LNCaP clone FGC (cell line): ENCODE measurements around the gene ATP10D.
A peak's percentile ranks its signal among the peaks of the same experiment; 100 is the strongest.
"Not testable (repeated sequence)": the region's sequence is repeated elsewhere in the genome, so short reads cannot be mapped to it uniquely, and the experiment has no call there.

Experiments used
- DNase-seq: peaks from one replicate; pipeline ENCODE4 v3.0.0-alpha.2; 2011; ENCODE audit warnings: low read depth
- H3K4me3 ChIP-seq: 2 replicates; pipeline ENCODE4 v1.5.1; 2011; ENCODE audit warnings: mild to moderate bottlenecking, low read depth, low read length, control low read depth
- TF ChIP-seq, protein P1 (sequence below): IDR thresholded peaks from 2 replicates; pipeline ENCODE4 v1.5.1; 2012; ENCODE audit warnings: mild to moderate bottlenecking; ENCODE audit not compliant: control insufficient read depth, insufficient read depth; ENCODE audit errors: extremely low read depth

The ATP10D gene

DNA sequence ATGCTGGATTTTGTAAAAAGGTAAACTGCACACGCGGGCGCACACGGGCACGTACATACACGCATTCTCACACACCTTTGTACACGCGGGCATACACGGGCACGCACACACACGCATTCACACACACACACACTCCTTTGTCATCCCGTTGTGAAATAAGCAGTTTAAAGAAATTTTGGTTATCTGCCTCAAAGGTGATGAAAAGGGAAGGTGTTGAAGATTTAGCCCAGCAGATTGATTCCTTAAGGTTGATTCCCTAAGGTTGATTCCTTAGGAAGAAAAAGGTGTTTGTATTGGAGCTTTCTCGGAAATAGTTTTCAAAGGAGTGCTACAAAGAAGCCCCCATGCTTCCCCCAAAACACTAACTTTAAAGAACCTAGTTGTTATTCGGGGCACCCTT is 693 bp downstream of the ATP10D start:
- DNase-seq = no peak
- peak overlapping the region; percentile 59 for H3K4me3 ChIP-seq
- TF ChIP-seq, protein P1, sequence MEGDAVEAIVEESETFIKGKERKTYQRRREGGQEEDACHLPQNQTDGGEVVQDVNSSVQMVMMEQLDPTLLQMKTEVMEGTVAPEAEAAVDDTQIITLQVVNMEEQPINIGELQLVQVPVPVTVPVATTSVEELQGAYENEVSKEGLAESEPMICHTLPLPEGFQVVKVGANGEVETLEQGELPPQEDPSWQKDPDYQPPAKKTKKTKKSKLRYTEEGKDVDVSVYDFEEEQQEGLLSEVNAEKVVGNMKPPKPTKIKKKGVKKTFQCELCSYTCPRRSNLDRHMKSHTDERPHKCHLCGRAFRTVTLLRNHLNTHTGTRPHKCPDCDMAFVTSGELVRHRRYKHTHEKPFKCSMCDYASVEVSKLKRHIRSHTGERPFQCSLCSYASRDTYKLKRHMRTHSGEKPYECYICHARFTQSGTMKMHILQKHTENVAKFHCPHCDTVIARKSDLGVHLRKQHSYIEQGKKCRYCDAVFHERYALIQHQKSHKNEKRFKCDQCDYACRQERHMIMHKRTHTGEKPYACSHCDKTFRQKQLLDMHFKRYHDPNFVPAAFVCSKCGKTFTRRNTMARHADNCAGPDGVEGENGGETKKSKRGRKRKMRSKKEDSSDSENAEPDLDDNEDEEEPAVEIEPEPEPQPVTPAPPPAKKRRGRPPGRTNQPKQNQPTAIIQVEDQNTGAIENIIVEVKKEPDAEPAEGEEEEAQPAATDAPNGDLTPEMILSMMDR = no peak

DNA sequence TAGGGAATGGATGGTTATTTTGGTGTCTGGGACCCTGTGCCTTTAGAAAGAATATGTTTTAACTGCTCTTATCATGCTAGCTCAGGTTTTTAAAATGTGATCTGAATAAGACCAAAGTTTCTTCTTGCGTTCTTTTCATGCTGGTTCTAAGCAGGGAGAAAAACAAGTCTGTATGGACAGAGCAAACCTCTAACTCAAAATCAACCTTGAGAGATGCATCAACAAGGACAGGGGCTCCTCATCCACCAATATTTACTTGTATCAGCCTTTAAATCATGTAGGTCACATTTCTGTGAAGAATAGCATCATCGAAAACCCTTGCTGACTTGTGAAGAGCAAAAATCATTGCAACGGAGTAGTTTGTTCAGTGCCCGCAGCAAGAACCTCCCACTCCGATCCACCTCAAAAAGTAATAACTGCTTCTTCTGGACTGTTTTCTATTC is 1.2 kb downstream of the ATP10D start:
- TF ChIP-seq, protein P1 = no peak
- H3K4me3 ChIP-seq = no peak overlapping the region; the same call in 1 of the 2 replicates
- DNase-seq = no peak

DNA sequence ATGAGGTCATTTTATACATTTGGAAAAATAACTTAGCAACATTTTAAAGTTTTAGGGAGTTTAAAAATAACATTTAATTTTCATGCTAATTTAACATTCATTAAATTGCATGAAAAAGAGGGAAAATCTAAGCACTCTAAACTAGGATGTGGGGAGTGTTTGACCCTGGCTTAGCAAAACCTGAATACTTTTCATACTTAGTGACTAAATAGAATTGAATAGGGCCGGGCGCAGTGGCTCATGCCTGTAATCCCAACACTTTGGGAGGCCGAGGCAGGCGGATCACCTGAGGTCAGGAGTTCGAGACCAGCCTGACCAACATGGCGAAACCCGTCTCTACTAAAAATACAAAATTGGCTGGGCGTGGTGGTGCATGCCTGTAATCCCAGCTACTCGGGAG is 1.7 kb downstream of the ATP10D start:
- DNase-seq, H3K4me3 ChIP-seq: not testable (repeated sequence)

DNA sequence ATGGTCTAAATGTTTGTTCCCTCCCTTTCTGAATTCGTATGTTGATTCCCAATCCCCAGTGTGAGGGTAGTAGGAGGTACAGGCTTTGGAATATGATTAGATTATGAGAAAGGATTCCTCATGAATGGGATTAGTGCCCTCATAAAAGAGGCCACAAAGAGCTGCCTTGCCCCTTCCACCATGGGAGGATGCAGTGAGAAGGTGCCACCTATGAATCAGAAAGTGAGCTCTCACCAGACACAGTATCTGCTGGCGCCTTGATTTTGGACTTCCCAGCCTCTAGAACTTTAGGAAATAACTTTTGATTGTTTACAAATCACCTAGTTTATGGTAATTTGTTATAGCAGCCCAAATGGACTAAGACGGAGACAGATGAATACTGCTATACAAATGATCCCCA is 3.6 kb downstream of the ATP10D start:
- TF ChIP-seq, protein P1 = no peak
- no peak overlapping the region for H3K4me3 ChIP-seq
- no peak for DNase-seq

DNA sequence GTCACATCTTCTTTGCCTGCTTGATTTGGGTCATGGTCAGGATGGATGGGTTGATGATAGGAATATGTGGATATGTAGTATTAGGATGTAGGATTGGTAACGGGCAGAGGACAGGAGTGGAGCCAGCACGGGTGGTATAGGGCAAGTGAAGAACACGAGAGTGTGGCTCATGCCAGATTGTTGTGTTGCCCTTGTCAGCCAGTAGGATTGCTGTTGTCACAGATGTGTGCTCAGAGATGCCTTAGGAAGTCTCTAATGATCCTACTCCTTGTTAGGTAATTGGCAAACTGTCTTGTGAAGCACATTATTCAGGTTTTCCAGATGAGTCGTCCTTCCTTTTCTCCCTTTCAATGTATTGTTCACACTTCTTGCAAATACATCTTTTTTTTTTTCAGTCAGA is 5.5 kb downstream of the ATP10D start:
- no peak overlapping the region for H3K4me3 ChIP-seq
- TF ChIP-seq, protein P1 = peak; percentile 12; the same call in 1 of the 2 replicates
- no peak for DNase-seq

DNA sequence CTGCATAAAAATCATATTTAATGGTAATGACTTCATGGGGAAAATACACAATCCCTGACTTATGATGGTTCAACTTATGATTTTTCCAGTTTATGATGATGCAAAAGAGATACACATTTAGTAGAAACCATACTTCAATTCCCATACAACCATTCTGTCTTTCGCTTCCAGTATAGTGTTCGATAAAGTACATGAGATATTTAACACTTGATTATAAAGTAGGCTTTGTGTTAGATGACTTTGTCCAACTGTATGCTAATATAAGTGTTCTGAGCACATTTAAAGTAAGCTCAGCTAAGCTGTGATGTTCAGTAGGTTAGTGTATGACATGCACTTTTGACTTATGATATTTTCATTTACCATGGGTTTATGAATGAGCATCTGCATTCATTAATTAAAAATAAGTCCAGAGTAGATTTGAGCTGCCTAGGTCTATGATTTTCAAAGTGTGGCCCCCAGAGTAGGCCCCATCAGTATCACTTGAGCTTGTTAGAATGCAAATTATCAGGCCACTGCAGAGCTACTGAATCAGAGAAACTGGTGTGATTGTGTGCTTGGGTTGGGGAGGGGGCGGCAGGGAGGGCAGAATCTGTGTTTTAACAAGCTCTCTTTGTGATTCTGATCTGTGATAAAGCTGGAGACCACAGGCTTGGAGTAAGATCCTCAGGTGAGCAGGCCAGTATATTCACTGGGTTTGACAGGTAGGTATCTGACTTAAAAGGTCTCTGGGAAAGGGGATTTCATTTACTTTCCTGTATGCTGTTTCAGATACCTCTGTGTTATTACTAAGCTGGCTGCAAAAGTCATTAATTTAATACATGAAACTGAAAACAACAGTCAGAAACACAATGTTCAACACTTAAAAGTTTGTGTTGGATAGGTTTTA is 8.4 kb downstream of the ATP10D start:
- no peak for DNase-seq
- H3K4me3 ChIP-seq = no peak overlapping the region
- TF ChIP-seq, protein P1 = no peak

DNA sequence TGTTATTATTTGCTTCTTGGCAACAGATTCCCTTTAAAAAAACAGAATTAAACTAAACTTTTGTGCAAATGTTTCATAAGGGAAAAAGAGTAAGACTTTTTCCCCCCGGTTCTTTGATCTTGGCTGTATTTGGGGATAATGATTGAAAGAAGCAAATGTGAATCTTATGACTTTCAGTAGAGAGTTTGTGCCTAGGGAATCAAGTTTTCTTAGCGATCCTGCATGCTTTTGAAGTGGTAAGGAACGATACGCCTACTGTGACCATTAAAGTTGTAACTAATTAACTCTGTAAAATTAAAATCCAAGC is 9.0 kb downstream of the ATP10D start:
- TF ChIP-seq, protein P1 = no peak
- no peak overlapping the region for H3K4me3 ChIP-seq
- DNase-seq = no peak
